Caco-2 (cell line): ENCODE results near the gene MSL1. TPM values are rescaled to one million over a fixed set of nuclear protein-coding genes. Genes with fewer than 3 reads are reported as not detected.

Experiments used
- BruUV-seq: library from RNA; stranded (reverse); fragments of 400-500 nt; replicated peaks from 2 replicates; lab custom pipeline; 2021; lab: Mats Ljungman, UMichigan
- CTCF ChIA-PET: fragments of 300-600 bp; sonication (Branson Sonifier 250); formaldehyde crosslinking; loops from one replicate; lab custom pipeline; 2022; ENCODE audit warnings: antibody characterized with exemption; lab: Charles Lee
- POLR2A ChIA-PET: fragments of 300-600 bp; sonication (Branson Sonifier 250); formaldehyde crosslinking; loops from one replicate; lab custom pipeline; 2022; ENCODE audit warnings: antibody characterized with exemption; lab: Charles Lee
- DNase-seq, 2 experiments: peaks; one replicate each; pipeline versions ENCODE4 v3.0.0 to v3.0.0-alpha.2; 2020 to 2022
- H3K27me3 ChIP-seq: replicated peaks from 2 replicates; pipeline ENCODE4 v1.6.0; 2011; ENCODE audit warnings: low read length; ENCODE audit not compliant: control insufficient read depth, insufficient read depth
- H3K36me3 ChIP-seq: 2 replicates; pipeline ENCODE4 v1.5.1; 2011; ENCODE audit warnings: low read length; ENCODE audit not compliant: control insufficient read depth, insufficient read depth
- H3K4me1 ChIP-seq: fragments of 250-450 bp; sonication (Bioruptor Pico); 2 replicates; pipeline ENCODE4 v1.5.1; 2020; ENCODE audit warnings: mild to moderate bottlenecking
- H3K4me3 ChIP-seq: 2 replicates; pipeline ENCODE4 v1.5.1; 2011; ENCODE audit warnings: low read depth, mild to moderate bottlenecking, control low read depth, low read length
- H3K9me3 ChIP-seq: fragments of 250-450 bp; sonication (Bioruptor Pico); 2 replicates; pipeline ENCODE4 v1.5.1; 2020; ENCODE audit warnings: mild to moderate bottlenecking, moderate library complexity
- H3K27ac Mint-ChIP-seq: one replicate; pipeline ENCODE4 v1.8.0; 2022; ENCODE audit warnings: mixed read lengths; ENCODE audit not compliant: unreplicated experiment
- H3K27me3 Mint-ChIP-seq: one replicate; pipeline ENCODE4 v1.8.0; 2022; ENCODE audit warnings: mixed read lengths; ENCODE audit not compliant: insufficient read depth, unreplicated experiment
- H3K36me3 Mint-ChIP-seq: one replicate; pipeline ENCODE4 v1.8.0; 2022; ENCODE audit warnings: mild to moderate bottlenecking, mixed read lengths; ENCODE audit not compliant: insufficient read depth, unreplicated experiment
- H3K4me1 Mint-ChIP-seq: one replicate; pipeline ENCODE4 v1.8.0; 2022; ENCODE audit warnings: low read depth, mixed read lengths; ENCODE audit not compliant: unreplicated experiment
- H3K4me3 Mint-ChIP-seq: one replicate; pipeline ENCODE4 v1.8.0; 2022; ENCODE audit warnings: mild to moderate bottlenecking, moderate library complexity, mixed read lengths; ENCODE audit not compliant: unreplicated experiment
- H3K9me3 Mint-ChIP-seq: one replicate; pipeline ENCODE4 v1.8.0; 2022; ENCODE audit warnings: mixed read lengths; ENCODE audit not compliant: unreplicated experiment
- CTCF ChIP-seq, 2 experiments: fragments of 200-600 bp in 1 of 2; IDR thresholded peaks; 1 replicate in 1 of 2; 2 replicates in 1 of 2; pipeline versions ENCODE4 v1.5.1 to v1.8.0; 2011 to 2022; ENCODE audit warnings: antibody characterized with exemption in 1 of 2, control low read depth in 1 of 2, inconsistent platforms in 1 of 2, low read depth in 1 of 2, low read length in 1 of 2, mild to moderate bottlenecking in 1 of 2, moderate library complexity in 1 of 2; ENCODE audit not compliant: insufficient read depth in 1 of 2, severe bottlenecking in 1 of 2, unreplicated experiment in 1 of 2
- intact Hi-C: fragments of 100-400 bp; cut with micrococcal nuclease; formaldehyde crosslinking; loops from one replicate; pipeline ENCODE4 v1.10.0; 2022; ENCODE audit not compliant: unreplicated experiment
- total RNA-seq: library from RNA; stranded (reverse); gene quantifications from 2 replicates; pipeline ENCODE4 v1.2.3, GENCODE V29; 2022

Gene MSL1
- total RNA-seq, 1 experiment from 2014 or later, result 82.6 TPM

GRCh38 chr17:40151414-40151963 is 29.7 kb downstream of the MSL1 start:
- POLR2A ChIA-PET, result no interaction called here

GRCh38 chr17:40153603-40154236 is 31.9 kb downstream of the MSL1 start:
- intact Hi-C loops, result no loop called here
- no peak overlapping the region for H3K4me3 ChIP-seq
- peaks cover 7% of the 10 kb centered on the region for H3K4me1 Mint-ChIP-seq
- peaks cover 5% of the 10 kb centered on the region for H3K36me3 ChIP-seq
- CTCF ChIA-PET, result no interaction called here
- BruUV-seq, result no TSS peak
- H3K4me3 Mint-ChIP-seq, result no peak overlapping the region
- no peaks in the 10 kb centered on the region for H3K9me3 Mint-ChIP-seq
- TF ChIP-seq CTCF (IDR thresholded peaks at IDR 0.05; ENCODE audit: insufficient read depth in 1 of 2, low read depth in 1 of 2, low read length in 1 of 2, severe bottlenecking in 1 of 2, unreplicated experiment in 1 of 2), result no peak
- H3K4me1 ChIP-seq, result no peaks in the 10 kb centered on the region
- no peaks in the 10 kb centered on the region for H3K9me3 ChIP-seq
- H3K36me3 Mint-ChIP-seq, result peaks cover 58% of the 10 kb centered on the region
- H3K27me3 Mint-ChIP-seq, result no peaks in the 10 kb centered on the region
- POLR2A ChIA-PET, result no interaction called here
- no peak overlapping the region for H3K27ac Mint-ChIP-seq
- no peak for DNase-seq
- H3K27me3 ChIP-seq, result no peaks in the 10 kb centered on the region

More at GRCh38 chr17:40151414-40151963, 29.7 kb downstream of the MSL1 start:
- no peaks in the 10 kb centered on the region for H3K9me3 Mint-ChIP-seq
- BruUV-seq, result no TSS peak
- no peaks in the 10 kb centered on the region for H3K27me3 ChIP-seq
- intact Hi-C loops, result no loop called here
- H3K4me3 Mint-ChIP-seq, result no peak overlapping the region
- H3K4me1 ChIP-seq, result no peaks in the 10 kb centered on the region
- CTCF ChIA-PET, result no interaction called here
- peaks cover 74% of the 10 kb centered on the region for H3K36me3 Mint-ChIP-seq
- no peak overlapping the region for H3K4me3 ChIP-seq
- DNase-seq, result no peak
- no peaks in the 10 kb centered on the region for H3K9me3 ChIP-seq
- H3K27ac Mint-ChIP-seq, result no peak overlapping the region
- no peak for TF ChIP-seq CTCF (IDR thresholded peaks at IDR 0.05; ENCODE audit: insufficient read depth in 1 of 2, low read depth in 1 of 2, low read length in 1 of 2, severe bottlenecking in 1 of 2, unreplicated experiment in 1 of 2)
- peaks cover 7% of the 10 kb centered on the region for H3K36me3 ChIP-seq
- H3K4me1 Mint-ChIP-seq, result no peaks in the 10 kb centered on the region
- H3K27me3 Mint-ChIP-seq, result no peaks in the 10 kb centered on the region

GRCh38 chr17:40157973-40158372 is 36.2 kb downstream of the MSL1 start:
- Mint-ChIP-seq H3K9me3 (no peaks in the 10 kb centered on the region), H3K27me3 (no peaks in the 10 kb centered on the region), H3K27ac (no peak overlapping the region), H3K4me3 (no peak overlapping the region), H3K4me1 (peaks cover 7% of the 10 kb centered on the region), H3K36me3 (peaks cover 51% of the 10 kb centered on the region)
- Histone ChIP-seq H3K4me1 (no peaks in the 10 kb centered on the region), H3K9me3 (no peaks in the 10 kb centered on the region), H3K27me3 (no peaks in the 10 kb centered on the region), H3K4me3 (no peak overlapping the region), H3K36me3 (peaks cover 2% of the 10 kb centered on the region; the same call in 1 of the 2 replicates)
- no TSS peak for BruUV-seq
- TF ChIP-seq CTCF (IDR thresholded peaks at IDR 0.05; ENCODE audit: insufficient read depth in 1 of 2, low read depth in 1 of 2, low read length in 1 of 2, severe bottlenecking in 1 of 2, unreplicated experiment in 1 of 2), result no peak
- CTCF ChIA-PET, result interaction anchor here (1.1 kb wide), 1 partner anchor 47 kb away, joined by 3 read pairs; no protein-coding TSS in a partner anchor
- intact Hi-C loops, result no loop called here
- DNase-seq, result no peak
- POLR2A ChIA-PET, result no interaction called here
